ENCODE measurements around the gene ZC3H6.
"Not testable (repeated sequence)": the region's sequence is repeated elsewhere in the genome, so short reads cannot be mapped to it uniquely, and the experiment has no call there.

The ZC3H6 gene

DNA sequence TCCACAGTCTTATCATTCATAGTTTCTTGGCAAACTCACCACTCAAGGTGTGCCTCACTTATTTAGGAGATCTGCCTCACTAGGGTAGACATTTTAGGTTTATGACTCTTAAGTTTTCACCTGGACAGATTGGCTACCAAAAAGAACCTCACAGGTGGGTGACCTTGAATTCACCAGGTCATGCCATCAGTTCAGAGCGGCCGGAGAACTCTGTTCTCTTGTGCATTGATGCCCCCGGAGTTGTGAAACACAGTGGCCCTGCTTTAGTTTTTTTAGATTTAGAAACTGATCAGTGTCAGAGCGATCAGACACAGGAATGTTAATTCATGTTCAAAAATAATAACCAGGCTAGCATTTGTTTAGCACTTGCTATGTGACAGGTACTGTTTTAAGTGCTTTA is 6.7 kb downstream of the ZC3H6 start:
- DNase-seq, result not testable (repeated sequence)

DNA sequence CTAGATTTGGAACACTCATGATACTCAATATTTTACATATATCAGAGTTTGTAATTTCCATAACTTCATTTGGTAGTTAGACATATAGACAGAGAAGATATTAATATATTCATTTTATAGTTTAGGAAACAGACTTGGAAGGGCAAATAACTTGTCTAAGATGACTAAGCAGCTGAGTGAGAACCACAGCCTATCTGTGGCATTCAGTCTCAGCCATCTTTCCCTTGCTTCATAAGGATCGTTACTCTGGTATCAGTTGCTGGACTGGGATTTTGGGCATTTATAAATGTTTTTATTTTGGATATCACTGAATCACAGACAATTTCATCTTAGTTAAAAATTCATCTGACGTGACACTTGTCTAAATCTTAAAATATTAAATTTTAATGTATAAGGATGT is 8.1 kb downstream of the ZC3H6 start:
- DNase-seq, result not testable (repeated sequence)

DNA sequence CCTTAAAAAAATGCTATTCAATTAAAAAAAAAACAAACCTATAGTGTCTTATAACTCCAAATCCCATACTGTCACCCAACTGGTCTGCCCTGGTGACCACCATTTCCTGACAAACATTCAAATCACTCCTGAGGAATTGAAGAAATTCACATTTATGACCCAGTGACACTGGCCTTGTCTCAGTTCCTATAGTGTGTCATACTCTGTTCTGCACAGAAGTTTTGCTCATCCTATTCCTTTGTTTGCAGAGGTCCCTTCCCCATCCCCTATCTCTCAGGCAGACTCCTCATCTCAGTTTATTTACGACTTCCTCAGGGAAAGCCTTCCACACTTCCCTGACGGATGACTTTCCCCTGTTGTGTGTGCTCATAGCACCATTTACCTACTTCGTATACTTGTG is 14.7 kb downstream of the ZC3H6 start:
- no peak for DNase-seq

DNA sequence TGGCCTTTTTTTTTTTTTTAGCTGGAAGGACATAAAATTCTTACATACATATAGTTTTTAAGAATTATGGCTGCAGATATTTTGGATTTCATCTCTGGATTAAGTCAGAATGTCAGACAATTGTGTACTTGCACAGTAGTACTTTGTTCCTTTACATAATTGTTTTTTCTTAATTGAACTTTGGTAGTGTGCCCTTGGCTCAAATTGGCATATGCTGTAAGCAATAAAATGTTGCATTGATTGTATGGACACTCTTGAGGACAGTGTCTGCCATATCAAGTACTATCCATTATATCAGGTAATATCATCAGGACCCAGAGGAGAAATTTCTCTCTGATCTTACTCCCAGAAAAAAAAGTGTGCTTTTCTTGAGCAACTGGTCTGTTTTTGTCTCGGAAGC is 15.3 kb downstream of the ZC3H6 start:
- no peak for DNase-seq

DNA sequence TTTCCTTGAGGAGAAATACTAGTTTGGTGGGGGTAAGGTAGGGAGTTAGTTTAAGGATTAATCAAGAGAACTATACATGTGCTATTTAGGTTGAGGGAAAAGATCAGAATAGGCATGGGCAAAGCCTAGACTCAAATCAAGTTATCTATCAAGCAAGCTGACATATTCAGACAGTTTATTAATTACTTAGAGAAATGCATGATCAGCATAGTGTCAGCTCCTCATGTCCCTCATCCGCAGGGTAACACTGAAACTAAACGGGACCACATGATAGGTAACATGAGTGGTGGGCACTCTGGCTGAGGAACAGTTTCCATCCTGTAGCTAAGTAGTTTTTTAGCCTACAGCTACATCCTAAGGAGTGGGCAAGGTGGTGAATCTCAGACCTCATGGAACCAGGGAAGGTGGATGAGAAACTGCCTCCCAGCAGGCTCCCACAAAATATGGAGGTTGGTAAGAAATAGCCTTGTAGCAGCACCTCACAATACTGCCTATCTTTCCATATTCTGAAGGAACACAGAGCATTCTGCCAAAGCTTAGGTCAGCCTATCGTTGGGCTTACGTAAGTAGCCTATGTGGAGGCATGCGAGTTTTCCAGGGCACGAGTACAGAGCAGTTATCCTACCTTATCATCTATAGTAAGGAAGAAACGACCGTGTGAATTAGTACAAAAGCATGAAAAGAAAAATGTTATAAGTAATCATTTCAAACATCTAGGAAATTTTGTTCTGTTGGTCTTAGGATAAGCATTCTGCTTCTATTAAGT is 18.4 kb downstream of the ZC3H6 start:
- no peak for DNase-seq

DNA sequence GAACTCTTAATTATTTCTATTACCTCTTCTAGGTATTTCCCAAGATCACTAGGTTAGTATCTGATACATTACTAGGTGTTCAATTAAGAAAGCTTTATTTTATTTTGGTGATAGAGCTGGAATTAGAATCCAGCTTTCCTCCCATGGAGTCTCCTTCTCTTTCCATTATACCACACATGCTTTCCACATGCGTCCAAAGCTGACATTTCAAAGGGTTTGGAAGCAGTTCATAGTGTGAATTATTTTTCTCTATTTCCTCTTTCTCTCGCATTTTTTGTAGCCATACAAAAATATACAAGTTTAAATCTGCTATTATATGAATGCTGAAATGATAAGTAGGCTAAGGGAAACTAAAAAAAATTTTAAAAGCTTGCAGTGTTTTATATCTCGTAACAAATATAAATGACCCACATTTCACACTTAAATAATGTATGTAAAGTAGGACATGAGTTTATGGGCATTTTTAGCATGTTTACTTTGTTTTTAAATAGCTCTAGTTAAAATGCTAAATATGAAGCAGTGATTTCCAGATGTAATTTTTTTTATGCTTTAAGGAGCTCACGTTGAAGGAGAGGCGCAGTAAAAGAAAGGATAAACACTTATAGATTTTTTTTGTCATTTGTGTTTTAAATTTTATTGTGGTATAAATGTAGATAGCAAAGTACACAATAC is 20.1 kb downstream of the ZC3H6 start:
- DNase-seq, result no peak

DNA sequence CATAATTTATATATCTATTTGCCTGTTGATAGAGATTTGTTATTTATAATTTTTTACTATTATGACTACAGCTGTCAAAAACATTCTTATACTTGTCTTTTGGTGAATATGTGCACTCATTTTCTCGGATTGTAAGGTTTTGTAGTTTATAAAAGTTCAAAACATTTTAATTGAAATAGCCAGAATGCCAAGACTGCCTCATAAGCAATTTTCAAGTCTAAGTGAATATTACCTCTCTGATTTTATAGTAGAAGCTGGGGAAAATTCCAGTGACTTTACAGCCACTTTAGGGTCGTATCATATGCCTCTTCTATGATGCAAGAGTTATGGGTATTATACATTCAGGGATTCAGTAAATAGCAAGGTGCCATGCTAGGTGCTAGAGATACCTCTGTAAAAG is 21.0 kb downstream of the ZC3H6 start:
- DNase-seq, result no peak

DNA sequence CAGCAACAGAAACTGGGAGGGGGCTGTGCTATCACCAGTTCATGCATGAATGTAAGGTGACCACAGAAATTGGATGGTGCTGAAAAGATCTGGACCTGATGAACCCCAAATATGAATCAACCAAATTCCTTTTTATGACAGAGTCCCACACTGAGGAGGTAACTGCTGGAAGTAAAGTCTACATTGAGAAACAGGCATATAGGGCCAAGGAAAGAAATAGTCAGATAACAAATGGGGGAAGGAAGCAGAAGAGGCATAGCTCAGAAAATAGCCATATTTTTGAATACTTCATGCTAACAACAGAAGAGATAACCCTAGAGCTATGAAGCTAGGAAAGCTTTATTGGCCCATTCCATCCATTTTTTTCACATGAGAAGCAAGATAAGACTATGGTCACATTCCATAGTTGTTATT is 25.8 kb downstream of the ZC3H6 start:
- no peak for DNase-seq

DNA sequence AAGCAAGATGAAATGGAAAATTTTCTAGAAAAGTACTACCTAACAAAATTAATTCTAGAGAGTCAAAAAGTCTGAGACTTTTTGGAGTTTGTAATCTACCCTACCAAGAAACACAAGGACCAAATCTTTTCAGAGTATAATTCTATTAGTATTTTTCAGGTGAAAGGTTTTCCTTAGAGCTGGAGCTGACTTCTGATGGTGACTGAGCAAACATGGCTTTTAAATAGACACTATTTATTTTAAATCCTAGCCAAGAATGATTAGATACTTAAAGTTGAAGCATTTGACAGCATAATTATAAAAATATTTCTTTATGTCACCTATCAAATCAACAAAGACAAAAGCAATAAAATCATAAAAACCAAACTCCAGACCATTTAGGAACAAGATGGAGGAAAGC is 26.6 kb downstream of the ZC3H6 start:
- DNase-seq, result no peak

DNA sequence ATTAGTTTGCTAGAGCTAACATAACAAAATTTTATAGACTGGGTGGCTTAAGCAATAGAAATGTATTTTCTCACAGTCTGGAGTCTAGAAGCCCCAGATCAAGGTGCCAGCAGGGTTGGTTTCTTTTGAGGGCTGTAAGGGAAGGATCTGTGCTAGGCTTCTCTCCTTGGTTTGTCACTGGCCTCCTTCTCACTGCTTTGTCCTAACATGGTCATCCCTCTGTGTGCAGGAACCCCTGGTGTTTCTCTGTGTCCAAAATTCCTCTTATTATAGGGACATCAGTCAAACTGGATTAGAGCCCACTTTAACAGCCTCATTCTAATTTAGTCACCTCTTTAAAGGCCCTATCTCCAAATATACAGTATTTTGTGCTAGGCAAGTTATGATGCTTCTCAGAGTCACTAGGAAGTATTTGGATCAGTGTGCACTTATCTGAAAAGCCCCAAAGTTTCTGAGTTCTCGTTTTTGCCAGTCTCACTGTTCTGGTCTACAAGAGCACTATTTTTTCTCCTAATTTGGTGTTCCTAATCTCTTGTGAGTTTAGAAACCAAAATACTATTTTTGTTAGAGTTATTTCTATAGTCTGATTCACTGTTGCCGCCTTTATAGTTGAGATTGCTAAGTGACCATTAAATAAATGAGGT is 29.0 kb downstream of the ZC3H6 start:
- no peak for DNase-seq

DNA sequence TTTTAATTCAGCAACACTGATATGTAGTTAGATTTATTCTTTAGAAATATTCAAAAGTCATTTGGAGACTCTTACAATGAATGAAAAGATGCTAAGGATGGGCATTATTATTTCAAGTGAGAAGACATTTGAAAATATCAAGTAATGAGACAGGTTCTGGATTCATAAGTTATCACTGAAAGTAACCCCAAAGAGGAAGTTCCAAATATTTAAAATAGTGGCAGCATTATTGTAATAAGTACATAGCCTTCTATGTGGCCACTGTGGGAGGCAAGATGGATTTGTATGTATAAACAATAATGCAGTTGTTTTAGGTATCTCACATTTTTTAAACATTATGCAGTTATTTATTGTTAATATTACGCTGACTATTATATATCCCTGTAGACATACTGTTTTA is 29.7 kb downstream of the ZC3H6 start:
- DNase-seq, result no peak

DNA sequence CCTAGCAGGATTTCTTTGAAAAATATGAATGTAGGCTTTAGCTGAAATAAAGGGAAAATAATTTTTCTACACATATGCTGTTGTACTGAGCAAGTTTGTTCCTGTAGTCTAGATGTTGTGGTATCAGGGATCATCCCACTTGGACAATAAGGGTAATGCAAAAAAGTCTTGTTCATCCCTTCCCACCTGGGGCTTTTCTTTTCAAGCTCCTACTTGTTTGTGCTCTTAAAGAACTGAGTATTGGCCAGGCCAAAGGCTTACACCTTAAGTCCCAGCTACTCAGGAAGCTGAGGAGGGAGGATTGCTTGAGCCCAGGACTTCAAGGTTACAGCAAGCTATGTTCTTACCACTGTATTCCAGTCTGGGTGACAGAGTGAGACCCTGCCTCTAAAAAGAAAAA is 35.5 kb downstream of the ZC3H6 start:
- no peak for DNase-seq

DNA sequence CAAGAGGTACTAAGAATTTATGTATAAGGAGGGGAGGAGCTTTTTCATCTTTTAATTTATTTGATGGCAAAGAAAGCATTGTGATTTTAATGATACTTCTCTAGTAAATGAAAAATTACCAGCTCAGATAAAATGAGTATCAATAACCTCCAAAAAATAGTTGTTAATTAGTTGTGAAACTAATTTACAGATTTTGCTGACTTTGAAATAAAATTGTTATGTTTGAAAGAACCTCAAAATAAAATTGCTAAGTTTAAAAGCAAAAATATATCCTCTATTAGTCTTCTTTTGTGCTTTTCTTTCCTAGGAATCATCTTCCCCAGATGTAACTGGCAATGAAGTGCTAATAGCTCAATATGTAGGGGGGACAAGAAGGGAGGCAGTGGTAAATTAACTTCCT is 36.5 kb downstream of the ZC3H6 start:
- no peak for DNase-seq

DNA sequence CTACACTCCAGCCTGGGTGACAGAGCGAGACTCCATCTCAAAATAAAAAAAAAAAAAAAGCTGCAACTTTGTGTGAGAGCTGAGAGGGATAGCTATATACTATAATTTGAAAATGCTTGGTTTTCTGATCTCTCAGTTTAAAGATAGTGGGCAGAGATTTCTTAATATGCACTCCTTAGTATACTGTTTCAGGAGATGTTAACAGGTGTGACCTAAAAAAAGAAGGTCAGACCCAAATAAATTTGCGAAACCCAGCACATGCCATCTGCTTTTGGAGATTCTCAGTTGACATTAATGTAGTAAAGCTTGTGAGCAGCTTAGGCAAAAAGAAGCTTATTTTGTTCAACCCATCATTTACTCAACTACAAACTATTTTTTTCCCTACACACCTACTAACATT is 37.4 kb downstream of the ZC3H6 start:
- DNase-seq, result no peak

DNA sequence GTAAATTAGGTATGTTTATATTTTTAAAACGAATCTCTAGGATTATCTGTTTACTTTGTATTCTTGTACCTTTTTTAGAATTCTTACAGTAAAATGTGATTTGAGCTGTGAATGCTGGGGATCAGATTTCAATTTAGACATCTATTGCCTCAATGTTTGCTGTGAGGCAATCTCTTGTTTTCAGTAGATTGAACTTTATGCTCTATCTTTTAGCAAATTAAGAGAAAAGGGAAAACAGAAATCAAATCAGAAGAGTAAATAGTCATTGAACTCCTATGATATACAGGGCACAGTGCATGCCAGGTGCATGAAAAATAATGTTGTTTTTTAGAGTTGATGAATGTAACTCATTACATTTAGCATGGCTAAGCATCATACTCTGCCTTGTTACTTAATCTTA is 39.5 kb downstream of the ZC3H6 start:
- no peak for DNase-seq

DNA sequence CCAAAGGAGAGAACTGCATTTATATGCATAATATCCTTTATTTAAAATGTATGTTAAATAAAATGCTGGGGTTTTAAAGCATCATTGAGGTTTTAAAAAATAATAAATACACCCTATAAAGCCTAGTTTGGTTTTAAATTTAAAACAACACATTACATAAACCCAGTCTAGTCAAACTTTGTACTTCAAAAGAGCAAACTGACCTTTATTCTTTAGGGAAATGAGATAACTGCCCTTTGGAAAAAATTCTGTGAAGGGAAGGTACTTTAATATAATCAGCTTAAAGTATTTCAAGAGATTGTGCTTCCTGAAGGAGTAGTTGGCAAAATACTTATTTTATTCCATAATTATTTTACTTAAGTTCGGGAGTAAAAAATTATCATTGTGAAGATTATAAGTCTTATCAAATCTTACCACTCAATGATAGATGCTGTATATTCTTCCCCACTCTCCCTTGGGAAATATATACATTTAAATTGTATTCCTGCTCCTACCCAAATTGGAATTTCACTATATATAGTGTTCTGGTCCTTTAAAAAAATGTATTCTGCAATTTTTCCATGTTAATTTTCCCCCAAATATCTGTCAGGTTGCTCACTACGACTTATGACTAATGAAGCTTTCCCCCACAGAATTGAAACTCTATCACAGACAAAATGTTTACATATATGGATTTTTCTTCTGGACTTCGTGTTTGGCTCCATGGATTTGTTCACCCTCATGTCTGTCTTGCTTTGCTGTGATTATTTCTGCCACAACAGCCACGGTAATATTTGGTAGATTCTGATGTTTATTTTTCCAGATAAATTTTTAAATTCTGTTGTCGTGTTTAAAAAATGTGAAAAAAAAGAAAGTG is 42.1 kb downstream of the ZC3H6 start:
- DNase-seq, result no peak

DNA sequence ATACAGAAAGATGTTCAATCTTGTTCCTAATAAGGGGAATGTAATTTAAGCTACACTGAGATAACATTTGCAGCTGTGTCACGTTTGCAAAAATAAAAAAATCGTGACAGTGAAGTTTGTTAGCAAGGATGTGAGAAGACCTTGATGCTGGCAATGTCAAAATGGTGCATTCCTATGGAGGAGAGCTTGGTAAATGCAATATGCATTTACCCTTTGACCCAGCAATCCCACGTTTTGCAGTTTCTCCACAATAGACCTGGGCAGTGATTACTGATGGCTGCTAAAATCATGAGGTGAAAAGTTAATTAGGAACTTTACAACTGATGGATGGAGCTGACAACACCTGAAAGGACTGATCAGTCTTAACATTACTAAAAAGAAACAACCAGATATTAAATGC is 43.1 kb downstream of the ZC3H6 start:
- no peak for DNase-seq

DNA sequence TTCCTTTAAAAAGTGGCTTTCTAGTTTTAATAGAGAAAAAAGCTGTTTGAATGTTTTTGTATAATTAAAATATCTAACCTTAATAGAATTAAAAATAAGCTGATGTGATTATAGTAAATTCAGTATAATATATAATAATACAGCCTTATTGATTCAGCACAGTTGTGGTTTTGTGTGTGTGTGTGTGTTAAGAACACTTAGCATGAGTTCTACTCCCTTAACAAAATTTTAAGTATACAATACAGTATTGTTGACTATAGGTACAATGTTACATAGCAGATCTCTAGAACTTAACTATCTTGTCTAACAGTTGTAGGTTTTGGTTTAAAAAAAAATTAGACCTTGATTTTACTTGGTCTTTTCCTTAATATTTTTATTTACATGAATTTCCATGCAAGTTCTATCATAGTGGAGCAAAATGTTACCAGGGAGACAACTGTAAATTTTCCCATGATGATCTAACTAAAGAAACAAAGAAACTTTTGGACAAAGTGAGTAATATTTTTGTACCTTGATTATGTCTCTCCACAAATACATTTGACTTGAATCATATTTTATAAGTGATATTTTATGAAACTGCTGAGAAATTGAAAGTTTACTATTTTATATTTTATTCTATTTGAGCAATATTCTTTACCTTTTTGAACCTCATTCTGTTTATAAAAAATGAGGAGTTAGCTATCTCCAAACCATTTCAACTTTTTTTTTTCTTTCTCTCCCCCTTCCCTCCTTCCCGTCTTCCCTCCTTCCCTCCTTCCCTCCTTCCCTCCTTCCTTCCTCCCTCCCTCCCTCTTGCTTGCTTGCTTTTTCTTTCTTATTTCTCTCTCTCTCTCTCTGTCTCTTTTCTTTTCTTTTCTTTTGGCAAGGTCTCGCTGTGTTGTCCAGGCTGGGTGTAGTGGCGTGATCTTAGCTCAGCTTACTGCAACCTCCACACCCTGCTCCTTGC is 46.3 kb downstream of the ZC3H6 start:
- no peak for DNase-seq

DNA sequence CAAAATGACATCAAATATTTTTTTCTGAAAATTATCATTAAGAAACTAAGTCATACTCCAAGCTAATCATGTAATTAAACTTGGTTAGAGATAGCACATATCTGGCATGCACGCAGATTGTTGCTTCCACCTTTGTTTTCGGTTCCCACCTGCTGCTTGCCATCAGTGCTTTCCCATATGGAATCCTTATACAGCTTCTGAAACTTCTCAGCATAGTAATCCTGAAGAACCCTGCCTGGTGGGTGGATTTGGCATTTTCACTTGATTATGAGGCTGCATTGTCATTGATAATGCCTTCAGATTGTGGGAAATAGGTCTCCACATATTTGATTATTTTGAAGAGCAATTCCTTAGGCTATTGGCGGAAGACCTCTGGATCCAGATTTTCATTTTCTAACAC is 47.5 kb downstream of the ZC3H6 start:
- DNase-seq, result no peak

DNA sequence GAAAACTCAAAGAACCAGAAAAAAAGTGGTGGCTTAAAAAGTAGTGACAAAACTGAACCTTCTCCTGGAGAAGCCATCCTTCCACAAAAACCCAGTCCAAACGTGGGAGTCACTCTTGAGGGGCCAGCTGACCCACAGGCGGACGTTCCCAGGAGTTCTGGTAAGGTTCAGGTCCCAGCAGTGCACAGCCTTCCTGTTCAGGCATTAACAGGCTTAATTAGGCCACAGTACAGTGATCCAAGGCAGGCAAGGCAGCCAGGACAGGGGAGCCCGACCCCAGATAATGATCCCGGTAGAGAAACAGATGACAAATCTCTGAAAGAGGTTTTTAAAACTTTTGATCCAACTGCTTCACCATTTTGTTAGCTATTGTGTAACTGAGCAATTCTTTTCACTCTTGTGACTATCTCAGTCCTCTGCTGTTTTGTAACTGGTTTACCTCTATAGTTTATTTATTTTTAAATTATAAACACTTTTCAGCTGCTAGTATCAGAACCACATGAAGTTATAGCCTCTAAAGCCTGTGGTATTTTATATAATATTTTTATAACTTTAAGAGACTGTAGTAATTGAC is 56.8 kb downstream of the ZC3H6 start:
- no peak for DNase-seq

DNA sequence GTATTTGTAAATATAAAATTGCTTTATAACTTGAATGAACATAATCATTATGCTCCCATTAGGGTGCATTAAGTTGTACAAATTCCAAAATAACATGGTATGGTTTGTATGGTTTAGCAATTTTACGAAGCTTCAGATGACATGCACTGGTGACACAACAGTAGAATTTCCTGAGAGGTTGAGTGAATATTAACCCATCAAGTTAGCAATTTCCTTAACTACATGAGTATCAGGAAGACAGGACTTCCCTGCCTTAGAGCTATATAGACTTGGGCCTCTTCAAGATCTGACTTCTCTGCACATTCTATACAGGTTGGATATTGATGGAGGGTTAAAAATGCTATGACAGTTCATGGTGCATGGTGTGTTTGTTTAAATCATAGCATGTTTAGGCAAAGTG is 60.2 kb downstream of the ZC3H6 start:
- no peak for DNase-seq

DNA sequence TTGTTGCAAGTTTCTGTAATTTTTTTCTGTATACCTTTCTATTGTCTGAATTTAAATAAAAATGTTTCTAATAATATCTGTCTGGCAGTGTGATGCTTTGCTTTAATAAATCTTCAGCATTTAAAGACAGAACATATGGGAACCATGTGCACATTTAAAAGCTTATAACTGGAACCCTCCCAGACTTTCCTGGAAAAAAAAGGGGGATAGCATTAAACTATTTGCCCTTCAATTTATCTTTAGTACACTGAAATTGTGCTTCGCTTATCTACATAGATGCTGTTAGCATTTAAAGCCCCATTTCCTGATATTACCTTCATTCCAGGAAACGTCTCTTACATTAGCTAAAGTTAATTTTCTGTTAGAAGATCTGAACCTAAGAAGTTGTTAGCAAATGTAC is 64.6 kb downstream of the ZC3H6 start:
- no peak for DNase-seq
